ENCODE measurements around the gene ATN1.
A peak's percentile ranks its signal among the peaks of the same experiment; 100 is the strongest.

Gene ATN1

DNA sequence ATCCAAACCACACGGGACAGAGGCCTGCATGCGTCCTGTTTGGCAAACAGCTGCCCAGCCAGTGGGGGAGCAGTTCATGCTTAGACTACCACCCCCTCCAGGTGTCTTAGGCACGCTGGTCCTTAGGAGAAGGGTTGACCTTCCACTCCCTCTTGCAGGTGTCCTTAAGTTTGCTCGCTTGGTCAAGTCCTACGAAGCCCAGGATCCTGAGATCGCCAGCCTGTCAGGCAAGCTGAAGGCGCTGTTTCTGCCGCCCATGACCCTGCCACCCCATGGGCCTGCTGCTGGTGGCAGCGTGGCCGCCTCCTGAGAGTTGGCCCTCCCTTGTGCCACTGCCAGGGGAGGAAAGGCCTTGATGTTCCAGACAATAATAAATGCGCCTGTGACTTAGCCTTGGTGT is 17.9 kb downstream of the ATN1 start:
- H3K4me3 ChIP-seq (ENCODE audit: low read depth, low read length) = no peak overlapping the region
- TF ChIP-seq, protein P1, sequence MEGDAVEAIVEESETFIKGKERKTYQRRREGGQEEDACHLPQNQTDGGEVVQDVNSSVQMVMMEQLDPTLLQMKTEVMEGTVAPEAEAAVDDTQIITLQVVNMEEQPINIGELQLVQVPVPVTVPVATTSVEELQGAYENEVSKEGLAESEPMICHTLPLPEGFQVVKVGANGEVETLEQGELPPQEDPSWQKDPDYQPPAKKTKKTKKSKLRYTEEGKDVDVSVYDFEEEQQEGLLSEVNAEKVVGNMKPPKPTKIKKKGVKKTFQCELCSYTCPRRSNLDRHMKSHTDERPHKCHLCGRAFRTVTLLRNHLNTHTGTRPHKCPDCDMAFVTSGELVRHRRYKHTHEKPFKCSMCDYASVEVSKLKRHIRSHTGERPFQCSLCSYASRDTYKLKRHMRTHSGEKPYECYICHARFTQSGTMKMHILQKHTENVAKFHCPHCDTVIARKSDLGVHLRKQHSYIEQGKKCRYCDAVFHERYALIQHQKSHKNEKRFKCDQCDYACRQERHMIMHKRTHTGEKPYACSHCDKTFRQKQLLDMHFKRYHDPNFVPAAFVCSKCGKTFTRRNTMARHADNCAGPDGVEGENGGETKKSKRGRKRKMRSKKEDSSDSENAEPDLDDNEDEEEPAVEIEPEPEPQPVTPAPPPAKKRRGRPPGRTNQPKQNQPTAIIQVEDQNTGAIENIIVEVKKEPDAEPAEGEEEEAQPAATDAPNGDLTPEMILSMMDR (IDR thresholded peaks at IDR 0.05; ENCODE audit: low read depth, low read length) = no peak

DNA sequence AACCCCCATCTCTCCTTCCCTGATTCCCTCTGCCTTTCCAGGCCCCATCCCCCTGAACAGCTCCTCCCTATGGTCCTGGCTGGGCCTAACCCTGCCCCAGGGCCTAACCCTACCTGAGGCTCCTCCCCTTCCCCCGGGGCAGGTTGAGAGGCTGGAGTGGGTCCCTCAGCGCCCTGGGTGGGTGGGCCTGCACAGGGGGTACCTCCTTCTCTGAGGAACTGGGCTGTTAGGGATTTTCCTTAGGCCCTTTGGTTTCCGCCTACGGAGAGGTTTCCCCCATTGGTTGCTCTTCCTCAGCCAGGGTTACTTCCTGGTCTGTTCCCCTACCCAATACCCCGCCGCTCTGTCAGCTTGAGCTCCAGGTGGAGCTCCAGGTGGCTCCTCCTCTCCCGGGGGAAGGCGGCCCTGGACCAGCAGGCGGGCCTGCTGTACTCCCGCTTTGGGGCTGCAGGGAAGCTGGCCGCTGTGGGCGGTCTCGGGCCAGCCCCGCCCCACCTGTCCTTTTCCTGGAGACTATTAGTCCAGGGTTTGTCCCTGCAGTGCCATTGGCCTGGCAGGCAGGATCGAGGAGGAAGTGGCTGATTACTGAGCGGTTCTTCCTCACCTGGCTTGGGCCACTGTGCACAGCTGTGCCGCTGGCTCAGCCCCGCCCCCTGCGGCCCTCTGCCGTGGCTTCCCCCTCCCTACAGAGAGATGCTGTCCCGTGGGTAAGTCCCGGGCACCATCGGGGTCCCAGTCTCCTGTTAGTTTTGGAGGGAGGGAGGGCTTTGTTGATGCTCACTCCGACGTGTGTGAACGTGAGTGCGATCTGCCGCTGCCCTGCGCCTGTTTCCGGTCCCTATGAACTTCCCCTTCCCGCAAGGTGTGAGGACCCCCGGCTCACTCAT is 18.5 kb downstream of the ATN1 start:
- TF ChIP-seq, protein P1 (IDR thresholded peaks at IDR 0.05; ENCODE audit: low read depth, low read length) = no peak
- no peak overlapping the region for H3K4me3 ChIP-seq (ENCODE audit: low read depth, low read length)

DNA sequence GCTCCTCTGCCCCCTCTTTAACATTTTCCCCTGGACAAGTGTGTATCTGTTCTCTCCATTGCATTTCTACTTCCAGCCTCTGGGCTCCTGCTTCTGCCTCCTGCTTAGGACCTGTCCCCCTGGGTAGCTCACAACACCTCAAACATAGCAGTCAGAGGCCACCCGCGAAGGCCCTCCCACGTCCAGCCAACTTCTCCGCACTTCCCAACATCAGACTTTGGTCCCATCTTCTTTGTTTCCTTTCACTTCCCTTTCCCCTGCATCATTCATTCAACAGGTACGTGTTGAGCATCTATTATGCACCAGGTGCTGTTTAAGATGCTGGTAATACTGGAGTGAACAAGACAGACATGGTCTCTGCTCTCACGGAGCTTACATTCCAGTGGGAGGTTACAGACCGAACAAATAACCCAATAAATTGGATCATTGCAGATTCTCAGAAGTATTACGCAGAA is 19.2 kb downstream of the ATN1 start:
- TF ChIP-seq, protein P1 (IDR thresholded peaks at IDR 0.05; ENCODE audit: low read depth, low read length) = no peak
- no peak overlapping the region for H3K4me3 ChIP-seq (ENCODE audit: low read depth, low read length)

DNA sequence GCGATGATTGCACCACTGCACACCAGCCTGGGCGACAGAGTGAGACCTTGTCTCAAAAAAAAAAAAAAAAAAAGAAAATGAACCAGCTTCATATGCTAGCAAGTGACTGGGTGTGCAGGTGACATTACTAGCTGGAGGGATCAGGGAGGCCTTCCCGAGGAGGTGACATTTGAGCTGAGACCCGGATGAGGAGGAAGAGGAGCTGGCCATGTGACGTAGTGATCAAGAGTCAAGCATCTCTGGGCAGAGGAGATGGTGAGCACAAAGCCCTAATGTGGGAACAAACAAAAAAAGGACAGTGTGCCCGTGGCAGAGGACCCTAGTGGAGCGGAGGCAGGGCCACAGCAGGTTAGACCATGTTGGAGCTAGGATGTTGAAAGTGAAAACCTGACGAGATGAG is 19.9 kb downstream of the ATN1 start:
- H3K4me3 ChIP-seq (ENCODE audit: low read depth, low read length) = no peak overlapping the region
- TF ChIP-seq, protein P1 (IDR thresholded peaks at IDR 0.05; ENCODE audit: low read depth, low read length) = no peak

DNA sequence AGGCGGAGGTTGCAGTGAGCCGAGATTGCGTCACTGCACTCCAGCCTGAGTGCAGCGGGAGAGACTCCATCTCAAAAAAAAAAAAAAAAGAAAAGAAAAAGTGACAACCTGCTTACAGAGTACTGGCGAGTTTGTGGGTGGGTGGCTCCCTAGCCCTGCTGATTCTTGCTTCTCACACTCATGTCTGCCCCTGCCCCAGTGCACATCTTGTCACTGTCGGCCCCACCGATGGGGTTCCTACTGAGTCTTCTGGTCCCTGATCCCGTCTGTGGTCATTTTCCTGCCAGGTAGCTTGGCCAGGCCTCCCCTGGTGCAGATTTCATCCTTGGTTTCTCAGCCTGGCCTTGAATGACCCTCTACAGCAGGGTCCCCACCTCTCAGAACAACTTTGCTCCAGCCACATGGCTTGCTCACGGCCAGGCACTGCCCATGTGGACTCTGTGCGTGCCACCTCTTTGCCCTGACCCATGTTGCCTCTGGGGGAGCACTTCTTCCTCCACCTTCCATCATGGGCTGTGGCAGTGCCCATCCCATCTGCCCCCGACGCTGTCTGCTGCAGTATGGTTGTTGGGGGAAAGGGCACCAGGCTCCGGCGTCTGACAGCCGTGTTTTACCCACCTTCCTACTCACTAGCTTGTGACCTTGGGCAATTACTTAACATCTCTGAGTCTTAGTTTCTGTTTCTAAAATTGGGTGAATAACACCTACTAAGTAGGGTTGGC is 21.3 kb downstream of the ATN1 start:
- no peak overlapping the region for H3K4me3 ChIP-seq (ENCODE audit: low read depth, low read length)
- TF ChIP-seq, protein P1 (IDR thresholded peaks at IDR 0.05; ENCODE audit: low read depth, low read length) = no peak

DNA sequence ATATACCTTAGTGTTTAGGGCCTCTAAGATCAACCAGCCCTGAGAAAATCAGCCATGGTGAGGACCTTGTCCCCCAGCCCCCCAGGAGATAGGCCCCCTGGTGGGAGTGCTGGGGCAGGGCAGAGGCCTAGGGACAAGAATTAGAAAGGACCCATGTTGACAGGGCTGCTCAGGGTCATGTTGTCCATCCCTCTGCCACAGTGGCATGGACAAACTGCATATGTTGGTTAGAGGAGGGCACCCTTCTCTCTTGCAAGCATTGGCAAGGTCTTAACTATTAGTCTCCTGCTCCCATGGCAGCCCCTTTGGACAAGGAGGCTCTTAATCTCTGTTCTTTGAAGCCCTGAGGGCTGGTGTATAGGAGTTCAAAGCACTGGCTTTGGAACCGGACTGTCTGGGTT is 22.6 kb downstream of the ATN1 start:
- TF ChIP-seq, protein P1 (IDR thresholded peaks at IDR 0.05; ENCODE audit: low read depth, low read length) = 0 out of 2 replicates have a peak, but pooled peaks have one; percentile 18
- no peak overlapping the region for H3K4me3 ChIP-seq (ENCODE audit: low read depth, low read length)

Measured in WI38 (cell line).